ENCODE measurements around the gene SNURF. TPM values are rescaled to one million over a fixed set of nuclear protein-coding genes. Genes with fewer than 3 reads are reported as not detected.
"Not testable (repeated sequence)": the region's sequence is repeated elsewhere in the genome, so short reads cannot be mapped to it uniquely, and the experiment has no call there.

The SNURF gene, protein sequence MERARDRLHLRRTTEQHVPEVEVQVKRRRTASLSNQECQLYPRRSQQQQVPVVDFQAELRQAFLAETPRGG
- total RNA-seq: 10 to 100 TPM in 1 of 2 donors, 1 to 10 TPM in 1; 7.5 to 21.0 TPM

DNA sequence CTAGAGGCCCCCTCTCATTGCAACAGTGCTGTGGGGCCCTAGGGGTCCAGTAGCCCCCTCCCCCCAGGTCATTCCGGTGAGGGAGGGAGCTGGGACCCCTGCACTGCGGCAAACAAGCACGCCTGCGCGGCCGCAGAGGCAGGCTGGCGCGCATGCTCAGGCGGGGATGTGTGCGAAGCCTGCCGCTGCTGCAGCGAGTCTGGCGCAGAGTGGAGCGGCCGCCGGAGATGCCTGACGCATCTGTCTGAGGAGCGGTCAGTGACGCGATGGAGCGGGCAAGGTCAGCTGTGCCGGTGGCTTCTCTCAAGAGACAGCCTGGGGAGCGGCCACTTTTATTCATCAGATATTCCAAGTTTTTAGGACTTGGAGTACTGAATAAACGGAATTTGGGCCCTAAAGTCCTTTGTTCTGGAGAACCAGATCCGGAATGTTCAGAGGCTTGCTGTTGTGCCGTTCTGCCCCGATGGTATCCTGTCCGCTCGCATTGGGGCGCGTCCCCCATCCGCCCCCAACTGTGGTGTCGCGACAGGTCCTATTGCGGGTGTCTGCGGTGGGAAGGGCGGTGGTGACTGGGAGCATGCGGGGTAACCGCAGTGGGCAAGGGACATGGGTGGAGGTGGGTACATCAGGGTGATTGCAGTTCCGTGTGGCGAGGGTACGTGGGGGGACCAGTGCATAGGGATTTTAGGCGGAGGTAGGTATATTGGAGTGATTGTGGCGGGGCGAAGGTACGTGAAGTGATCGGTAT lies at the start of gene SNURF, which contains the start of gene SNRPN:
Gene SNURF (plus strand): TSS at position 205 of the 748 bp plus-strand sequence. CDS start 62 bp downstream, at position 267.
Gene SNRPN (plus strand): TSS at position 205 of the 748 bp plus-strand sequence. CDS start 19,467 bp downstream, outside the sequence.
- DNase-seq (peak; percentile 74), ATAC-seq (replicated peaks in 1 of 2) (peak; percentile 74 to 78)
- Mint-ChIP-seq H3K27ac (peak within 1 kb of the TSS; percentile 79), H3K4me1 (ENCODE audit: low read depth) (peaks cover 8% of the 10 kb centered on the region), H3K4me3 (peak within 1 kb of the TSS; percentile 87 to 91), H3K27me3 (ENCODE audit: low read depth) (no peaks in the 10 kb centered on the region), H3K36me3 (ENCODE audit: insufficient read depth in 2 of 2) (peaks cover 7 to 14% of the 10 kb centered on the region in 2 donors), H3K9me3 (peaks cover 0 to 2% of the 10 kb centered on the region in 2 donors)

DNA sequence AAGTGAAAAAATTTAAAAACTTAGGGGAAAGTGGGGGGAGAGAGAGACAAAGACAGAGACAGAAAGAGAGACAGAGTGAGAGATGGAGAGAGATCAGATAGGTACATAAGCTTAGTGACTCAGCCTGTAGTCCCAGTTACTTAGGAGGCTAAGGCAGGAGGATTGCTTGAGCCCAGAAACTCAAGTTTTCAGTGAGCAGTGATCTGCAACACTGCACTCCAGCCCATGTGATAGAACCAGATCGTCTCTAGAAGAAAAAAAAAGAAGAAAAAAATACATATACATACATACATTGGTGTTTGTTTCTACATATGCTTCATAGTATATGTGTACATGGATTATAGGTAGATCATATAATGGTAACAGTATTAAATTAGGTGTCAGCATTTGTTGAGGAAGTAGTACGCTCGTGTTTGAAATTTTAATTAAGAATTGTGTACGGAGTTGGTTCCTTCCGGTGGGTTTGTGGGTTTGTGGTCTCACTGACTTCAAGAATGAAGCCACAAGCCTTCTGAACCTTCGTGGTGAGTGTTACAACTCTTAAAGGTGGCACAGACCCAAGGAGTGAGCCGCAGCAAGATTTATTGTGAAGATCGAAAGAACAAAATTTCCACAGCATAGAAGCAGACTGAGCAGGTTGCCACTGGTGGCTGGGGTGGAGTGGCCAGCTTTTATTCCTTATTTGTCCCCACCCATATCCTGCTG lies 38.3 kb upstream of the SNURF start:
- peaks cover 8 to 19% of the 10 kb centered on the region in 2 donors for H3K9me3 Mint-ChIP-seq
- peaks cover 3% of the 10 kb centered on the region in 2 donors for H3K36me3 Mint-ChIP-seq (ENCODE audit: insufficient read depth in 2 of 2)
- DNase-seq: peak in 1 of 2 donors; percentile 11
- H3K4me3 Mint-ChIP-seq: peak overlapping the region in 1 of 2 donors; percentile 46
- peaks cover 8% of the 10 kb centered on the region for H3K4me1 Mint-ChIP-seq (ENCODE audit: low read depth)
- no peaks in the 10 kb centered on the region for H3K27me3 Mint-ChIP-seq (ENCODE audit: low read depth)
- peak in 1 of 2 donors; percentile 60 for ATAC-seq (replicated peaks in 1 of 2)
- no peak overlapping the region for H3K27ac Mint-ChIP-seq

GRCh38 chr15:24917431-24917830 lies 37.4 kb upstream of the SNURF start:
- no peak overlapping the region for H3K4me3 Mint-ChIP-seq
- peaks cover 8% of the 10 kb centered on the region for H3K4me1 Mint-ChIP-seq (ENCODE audit: low read depth)
- peaks cover 3% of the 10 kb centered on the region in 2 donors for H3K36me3 Mint-ChIP-seq (ENCODE audit: insufficient read depth in 2 of 2)
- H3K27ac Mint-ChIP-seq: no peak overlapping the region
- H3K9me3 Mint-ChIP-seq: peaks cover 8 to 17% of the 10 kb centered on the region in 2 donors
- DNase-seq (no peak), ATAC-seq (replicated peaks in 1 of 2) (no peak)
- no peaks in the 10 kb centered on the region for H3K27me3 Mint-ChIP-seq (ENCODE audit: low read depth)

- ATAC-seq (replicated peaks in 1 of 2): no peak
These were observed 35.3 kb upstream of the SNURF start for GRCh38 chr15:24919446-24919845.

DNA sequence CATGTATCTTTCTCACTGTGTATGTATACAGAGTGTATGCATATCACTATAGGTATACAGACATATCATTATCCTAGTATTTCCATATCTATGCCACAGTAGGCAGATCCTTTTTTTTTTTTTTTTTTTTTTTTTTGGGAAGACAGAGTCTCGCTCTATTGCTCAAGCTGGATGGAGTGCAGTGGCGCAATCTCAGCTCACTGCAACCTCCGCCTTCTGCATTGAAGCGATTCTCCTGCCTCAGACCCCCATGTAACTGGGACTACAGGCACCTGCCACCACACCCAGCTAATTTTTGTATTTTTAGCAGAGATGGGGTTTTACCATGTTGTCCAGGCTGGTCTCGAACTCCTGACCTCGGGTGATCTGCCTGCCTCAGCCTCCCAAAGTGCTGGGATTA lies 32.0 kb upstream of the SNURF start:
- H3K36me3 Mint-ChIP-seq (ENCODE audit: insufficient read depth in 2 of 2); H3K4me3 Mint-ChIP-seq; DNase-seq; H3K4me1 Mint-ChIP-seq (ENCODE audit: low read depth); H3K27me3 Mint-ChIP-seq (ENCODE audit: low read depth); ATAC-seq (replicated peaks in 1 of 2); H3K27ac Mint-ChIP-seq: not testable (repeated sequence)
- peaks cover 7 to 10% of the 10 kb centered on the region in 2 donors for H3K9me3 Mint-ChIP-seq

More at GRCh38 chr15:24919446-24919845, 35.3 kb upstream of the SNURF start:
- peaks cover 8% of the 10 kb centered on the region for H3K4me1 Mint-ChIP-seq (ENCODE audit: low read depth)
- no peak overlapping the region for H3K4me3 Mint-ChIP-seq
- H3K9me3 Mint-ChIP-seq: peaks cover 11 to 18% of the 10 kb centered on the region in 2 donors
- DNase-seq: no peak
- no peak overlapping the region for H3K27ac Mint-ChIP-seq
- H3K36me3 Mint-ChIP-seq (ENCODE audit: insufficient read depth in 2 of 2): peaks cover 4 to 5% of the 10 kb centered on the region in 2 donors
- no peaks in the 10 kb centered on the region for H3K27me3 Mint-ChIP-seq (ENCODE audit: low read depth)

GRCh38 chr15:24924153-24924552 lies 30.6 kb upstream of the SNURF start:
- ATAC-seq (replicated peaks in 1 of 2) (no peak), DNase-seq (no peak)
- Mint-ChIP-seq H3K36me3 (ENCODE audit: insufficient read depth in 2 of 2) (peaks cover 4% of the 10 kb centered on the region in 2 donors), H3K4me3 (no peak overlapping the region), H3K4me1 (ENCODE audit: low read depth) (no peaks in the 10 kb centered on the region), H3K9me3 (peaks cover 11 to 12% of the 10 kb centered on the region in 2 donors), H3K27me3 (ENCODE audit: low read depth) (no peaks in the 10 kb centered on the region), H3K27ac (no peak overlapping the region)

GRCh38 chr15:24924621-24925020 lies 30.2 kb upstream of the SNURF start:
- Mint-ChIP-seq H3K4me3 (no peak overlapping the region), H3K4me1 (ENCODE audit: low read depth) (no peaks in the 10 kb centered on the region), H3K27ac (no peak overlapping the region), H3K9me3 (peaks cover 11 to 13% of the 10 kb centered on the region in 2 donors), H3K27me3 (ENCODE audit: low read depth) (no peaks in the 10 kb centered on the region), H3K36me3 (ENCODE audit: insufficient read depth in 2 of 2) (peaks cover 4% of the 10 kb centered on the region in 2 donors)
- DNase-seq: no peak
- no peak for ATAC-seq (replicated peaks in 1 of 2)

GRCh38 chr15:24931874-24932732 lies 22.7 kb upstream of the SNURF start:
- not testable (repeated sequence) for H3K27me3 Mint-ChIP-seq (ENCODE audit: low read depth); H3K4me1 Mint-ChIP-seq (ENCODE audit: low read depth); H3K36me3 Mint-ChIP-seq (ENCODE audit: insufficient read depth in 2 of 2); ATAC-seq (replicated peaks in 1 of 2); H3K27ac Mint-ChIP-seq; DNase-seq; H3K4me3 Mint-ChIP-seq
- peaks cover 18 to 25% of the 10 kb centered on the region in 2 donors for H3K9me3 Mint-ChIP-seq

DNA sequence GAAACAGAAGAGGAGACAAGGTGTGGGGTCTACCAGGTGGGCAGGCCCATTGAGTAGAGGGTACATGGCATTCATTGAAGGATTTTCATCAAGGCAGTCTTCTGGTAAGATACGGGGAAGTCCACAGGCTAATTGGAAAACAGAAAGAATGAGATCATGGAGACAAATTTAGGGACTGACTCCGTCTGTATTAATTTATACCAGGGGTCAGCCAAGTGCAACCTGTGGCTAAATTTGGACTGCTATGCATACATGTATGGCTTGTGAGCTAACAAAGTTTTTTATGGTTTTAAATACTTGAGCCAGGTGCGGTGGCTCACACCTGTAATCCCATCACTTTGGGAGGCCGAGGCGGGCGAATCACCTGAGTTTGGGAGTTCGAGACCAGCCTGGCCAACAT lies 21.1 kb upstream of the SNURF start:
- no peak overlapping the region for H3K27ac Mint-ChIP-seq
- no peak overlapping the region for H3K4me3 Mint-ChIP-seq
- no peaks in the 10 kb centered on the region for H3K4me1 Mint-ChIP-seq (ENCODE audit: low read depth)
- H3K36me3 Mint-ChIP-seq (ENCODE audit: insufficient read depth in 2 of 2): peaks cover 0 to 11% of the 10 kb centered on the region in 2 donors
- no peak for DNase-seq
- H3K27me3 Mint-ChIP-seq (ENCODE audit: low read depth): no peaks in the 10 kb centered on the region
- ATAC-seq (replicated peaks in 1 of 2): no peak
- peaks cover 16 to 18% of the 10 kb centered on the region in 2 donors for H3K9me3 Mint-ChIP-seq

- DNase-seq; H3K27me3 Mint-ChIP-seq (ENCODE audit: low read depth): not testable (repeated sequence)
These were observed 16.6 kb upstream of the SNURF start for GRCh38 chr15:24938224-24938623.

DNA sequence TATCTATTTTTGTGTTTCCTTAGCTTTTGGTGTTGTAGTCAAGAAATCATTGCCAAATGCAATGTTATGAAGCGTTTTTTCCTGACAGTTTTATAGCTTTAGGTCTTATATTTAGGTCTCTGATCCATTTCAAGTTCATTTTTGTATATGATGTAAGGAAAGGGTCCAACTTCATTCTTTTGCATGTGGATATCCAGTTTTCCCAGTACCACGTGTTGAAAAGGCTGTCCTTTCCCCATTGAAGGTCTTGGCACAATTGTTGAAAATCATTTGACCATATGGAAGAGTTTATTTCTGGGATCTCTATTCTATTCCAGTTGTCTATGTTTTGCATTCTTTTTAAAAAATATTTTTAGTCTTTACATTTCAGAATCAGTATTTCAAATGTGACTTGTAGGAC lies 14.6 kb upstream of the SNURF start:
- no peak overlapping the region for H3K27ac Mint-ChIP-seq
- DNase-seq (no peak), ATAC-seq (replicated peaks in 1 of 2) (no peak)
- H3K9me3 Mint-ChIP-seq: peaks cover 11 to 13% of the 10 kb centered on the region in 2 donors
- H3K4me1 Mint-ChIP-seq (ENCODE audit: low read depth): no peaks in the 10 kb centered on the region
- peaks cover 3 to 8% of the 10 kb centered on the region in 2 donors for H3K36me3 Mint-ChIP-seq (ENCODE audit: insufficient read depth in 2 of 2)
- no peaks in the 10 kb centered on the region for H3K27me3 Mint-ChIP-seq (ENCODE audit: low read depth)
- H3K4me3 Mint-ChIP-seq: no peak overlapping the region

More at GRCh38 chr15:24938224-24938623, 16.6 kb upstream of the SNURF start:
- not testable (repeated sequence) for H3K4me3 Mint-ChIP-seq; H3K27ac Mint-ChIP-seq; H3K4me1 Mint-ChIP-seq (ENCODE audit: low read depth); ATAC-seq (replicated peaks in 1 of 2)
- peaks cover 0 to 11% of the 10 kb centered on the region in 2 donors for H3K36me3 Mint-ChIP-seq (ENCODE audit: insufficient read depth in 2 of 2)
- peaks cover 16 to 17% of the 10 kb centered on the region in 2 donors for H3K9me3 Mint-ChIP-seq

- peaks cover 3 to 4% of the 10 kb centered on the region in 2 donors for H3K36me3 Mint-ChIP-seq (ENCODE audit: insufficient read depth in 2 of 2)
- H3K9me3 Mint-ChIP-seq: peaks cover 5 to 6% of the 10 kb centered on the region in 2 donors
- no peak for ATAC-seq (replicated peaks in 1 of 2)
- H3K4me1 Mint-ChIP-seq (ENCODE audit: low read depth): no peaks in the 10 kb centered on the region
- no peaks in the 10 kb centered on the region for H3K27me3 Mint-ChIP-seq (ENCODE audit: low read depth)
- H3K4me3 Mint-ChIP-seq: no peak overlapping the region
- H3K27ac Mint-ChIP-seq: no peak overlapping the region
- no peak for DNase-seq
These were observed 11.4 kb upstream of the SNURF start for GRCh38 chr15:24943361-24943760.

Measured in activated T-cell treated with anti-CD3 and anti-CD28 coated beads, Interleukin-2, amount 50 U/mL, for 72 hours (primary cell).